Measurements from ENCODE around the gene MLN. TPM values are rescaled to one million over a fixed set of nuclear protein-coding genes. Genes with fewer than 3 reads are reported as not detected.

MLN gene
- total RNA-seq, 1 experiment from 2014 or later, result not detected

- peak; percentile 22 for DNase-seq (ENCODE audit: unreplicated experiment)
- Mint-ChIP-seq H3K4me1 (ENCODE audit: insufficient read depth, unreplicated experiment) (peaks cover 70% of the 10 kb centered on the region), H3K27me3 (ENCODE audit: insufficient read depth, unreplicated experiment) (no peaks in the 10 kb centered on the region), H3K27ac (ENCODE audit: low read depth, unreplicated experiment) (peak within 1 kb of the TSS; percentile 85), H3K4me3 (ENCODE audit: unreplicated experiment) (peak within 1 kb of the TSS; percentile 50), H3K36me3 (ENCODE audit: insufficient read depth, unreplicated experiment) (peaks cover 7% of the 10 kb centered on the region), H3K9me3 (ENCODE audit: unreplicated experiment) (no peaks in the 10 kb centered on the region)
- CTCF ChIA-PET, result interaction anchor here (0.6 to 12.4 kb wide), 6 partner anchors 9 to 447 kb away, joined by 3 to 228 read pairs (median 4); partner anchors contain the start of gene UQCC2
- no peak for TF ChIP-seq CTCF (IDR thresholded peaks at IDR 0.05; ENCODE audit: unreplicated experiment)
- intact Hi-C loops (cut with micrococcal nuclease), result no loop called here
- POLR2A ChIA-PET, result interaction anchor here (0.9 to 3.9 kb wide), 6 partner anchors 12 to 126 kb away, joined by 3 to 29 read pairs (median 6); partner anchors contain the start of genes ITPR3 and UQCC2
- no TSS peak for BruUV-seq (replicated peaks)
These were observed 57.1 kb downstream of the MLN start, which contains the start of gene IP6K3 for GRCh38 chr6:33746651-33747100. TSS of gene IP6K3 (minus strand) at chr6:33746905. CDS start at chr6:33735476, 11,429 bp downstream.

GRCh38 chr6:33746036-33746600 is 57.7 kb downstream of the MLN start:
- peak overlapping the region; percentile 85 for H3K27ac Mint-ChIP-seq (ENCODE audit: low read depth, unreplicated experiment)
- H3K9me3 Mint-ChIP-seq (ENCODE audit: unreplicated experiment), result no peaks in the 10 kb centered on the region
- peaks cover 7% of the 10 kb centered on the region for H3K36me3 Mint-ChIP-seq (ENCODE audit: insufficient read depth, unreplicated experiment)
- no peak for TF ChIP-seq CTCF (IDR thresholded peaks at IDR 0.05; ENCODE audit: unreplicated experiment)
- POLR2A ChIA-PET, result interaction anchor here (0.6 to 3.9 kb wide), 8 partner anchors 12 to 902 kb away, joined by 3 to 29 read pairs (median 4); partner anchors contain the start of genes ITPR3, PSMB8 and UQCC2
- CTCF ChIA-PET, result interaction anchor here (0.6 to 12.4 kb wide), 12 partner anchors 9 to 447 kb away, joined by 3 to 228 read pairs (median 4); partner anchors contain the start of gene UQCC2
- H3K4me3 Mint-ChIP-seq (ENCODE audit: unreplicated experiment), result peak overlapping the region; percentile 50
- no peaks in the 10 kb centered on the region for H3K27me3 Mint-ChIP-seq (ENCODE audit: insufficient read depth, unreplicated experiment)
- intact Hi-C loops (cut with micrococcal nuclease), result no loop called here
- peaks cover 64% of the 10 kb centered on the region for H3K4me1 Mint-ChIP-seq (ENCODE audit: insufficient read depth, unreplicated experiment)
- peak; percentile 85 for DNase-seq (ENCODE audit: unreplicated experiment)
- BruUV-seq (replicated peaks), result no TSS peak

- peaks cover 7% of the 10 kb centered on the region for H3K36me3 Mint-ChIP-seq (ENCODE audit: insufficient read depth, unreplicated experiment)
- intact Hi-C loops (cut with micrococcal nuclease), result loop anchor here (2.0 kb wide), 1 partner anchor 17 kb away; no protein-coding TSS in a partner anchor
- CTCF ChIA-PET, result interaction anchor here (0.7 to 12.4 kb wide), 10 partner anchors 8 to 160 kb away, joined by 3 to 228 read pairs (median 6); partner anchors contain the start of gene UQCC2
- H3K9me3 Mint-ChIP-seq (ENCODE audit: unreplicated experiment), result no peaks in the 10 kb centered on the region
- no peak for DNase-seq (ENCODE audit: unreplicated experiment)
- POLR2A ChIA-PET, result interaction anchor here (0.6 to 3.9 kb wide), 8 partner anchors 13 to 902 kb away, joined by 3 to 29 read pairs (median 4); partner anchors contain the start of genes ITPR3, PSMB8 and UQCC2
- H3K4me1 Mint-ChIP-seq (ENCODE audit: insufficient read depth, unreplicated experiment), result peaks cover 58% of the 10 kb centered on the region
- H3K27ac Mint-ChIP-seq (ENCODE audit: low read depth, unreplicated experiment), result peak overlapping the region; percentile 85
- no peaks in the 10 kb centered on the region for H3K27me3 Mint-ChIP-seq (ENCODE audit: insufficient read depth, unreplicated experiment)
- no peak for TF ChIP-seq CTCF (IDR thresholded peaks at IDR 0.05; ENCODE audit: unreplicated experiment)
- no TSS peak for BruUV-seq (replicated peaks)
- peak overlapping the region; percentile 50 for H3K4me3 Mint-ChIP-seq (ENCODE audit: unreplicated experiment)
These were observed 58.3 kb downstream of the MLN start for GRCh38 chr6:33745548-33745947.

- BruUV-seq (replicated peaks), result no TSS peak
- no peak for DNase-seq (ENCODE audit: unreplicated experiment)
- Mint-ChIP-seq H3K36me3 (ENCODE audit: insufficient read depth, unreplicated experiment) (peaks cover 7% of the 10 kb centered on the region), H3K27me3 (ENCODE audit: insufficient read depth, unreplicated experiment) (no peaks in the 10 kb centered on the region), H3K4me1 (ENCODE audit: insufficient read depth, unreplicated experiment) (peaks cover 53% of the 10 kb centered on the region), H3K27ac (ENCODE audit: low read depth, unreplicated experiment) (peak overlapping the region; percentile 85), H3K4me3 (ENCODE audit: unreplicated experiment) (peak overlapping the region; percentile 50), H3K9me3 (ENCODE audit: unreplicated experiment) (no peaks in the 10 kb centered on the region)
- ChIA-PET POLR2A (interaction anchor here (0.6 to 3.9 kb wide), 10 partner anchors 13 to 319 kb away, joined by 3 to 29 read pairs (median 8); partner anchors contain the start of genes LEMD2 and UQCC2), CTCF (interaction anchor here (0.6 to 12.4 kb wide), 20 partner anchors 8 to 419 kb away, joined by 3 to 228 read pairs (median 5); partner anchors contain the start of gene UQCC2)
- no peak for TF ChIP-seq CTCF (IDR thresholded peaks at IDR 0.05; ENCODE audit: unreplicated experiment)
- intact Hi-C loops (cut with micrococcal nuclease), result loop anchor here (1.0 to 2.0 kb wide), 3 partner anchors 18 to 409 kb away; no protein-coding TSS in a partner anchor
These were observed 58.8 kb downstream of the MLN start for GRCh38 chr6:33744895-33745546.
